ENCODE data around the gene CPXM1. TPM values are rescaled to one million over a fixed set of nuclear protein-coding genes. Genes with fewer than 3 reads are reported as not detected.

CPXM1 gene
- total RNA-seq, 1 donor from 2014 or later: 19.4 TPM

GRCh38 chr20:2748551-2749342 lies 51.7 kb downstream of the CPXM1 start:
- DNase-seq (ENCODE audit: extremely low spot score in 2 of 2): peak; percentile 64 to 81
- intact Hi-C loops (cut with DNase I): no loop called here

GRCh38 chr20:2747676-2748235 lies 52.7 kb downstream of the CPXM1 start:
- Histone ChIP-seq H3K4me1 (peaks cover 23% of the 10 kb centered on the region), H3K36me3 (no peaks in the 10 kb centered on the region), H3K27ac (no peak overlapping the region), H3K9me3 (no peaks in the 10 kb centered on the region), H3K4me3 (no peak overlapping the region), H3K27me3 (no peaks in the 10 kb centered on the region)
- peak; percentile 5 to 46 for DNase-seq (ENCODE audit: extremely low spot score in 2 of 2)
- TF ChIP-seq CTCF (IDR thresholded peaks at IDR 0.05): no peak
- TF ChIP-seq POLR2AphosphoS5 (IDR thresholded peaks at IDR 0.05; ENCODE audit: insufficient read depth in 1 of 2, low read depth in 1 of 2): no peak
- TF ChIP-seq POLR2A (IDR thresholded peaks at IDR 0.05): no peak
- intact Hi-C loops (cut with DNase I): no loop called here

More at GRCh38 chr20:2748551-2749342, 51.7 kb downstream of the CPXM1 start:
- H3K27me3 ChIP-seq: no peaks in the 10 kb centered on the region
- H3K9me3 ChIP-seq: no peaks in the 10 kb centered on the region
- H3K36me3 ChIP-seq: no peaks in the 10 kb centered on the region
- no peak overlapping the region for H3K4me3 ChIP-seq
- peaks cover 31% of the 10 kb centered on the region for H3K4me1 ChIP-seq
- TF ChIP-seq CTCF (IDR thresholded peaks at IDR 0.05) (no peak), POLR2A (IDR thresholded peaks at IDR 0.05) (no peak), POLR2AphosphoS5 (IDR thresholded peaks at IDR 0.05; ENCODE audit: insufficient read depth in 1 of 2, low read depth in 1 of 2) (no peak)
- no peak overlapping the region for H3K27ac ChIP-seq

- no peaks in the 10 kb centered on the region for H3K36me3 ChIP-seq
- peaks cover 14% of the 10 kb centered on the region for H3K4me1 ChIP-seq
- no peak overlapping the region for H3K4me3 ChIP-seq
- peak in 1 of 2 donors; percentile 72 for DNase-seq (ENCODE audit: extremely low spot score in 2 of 2)
- intact Hi-C loops (cut with DNase I): no loop called here
- H3K27ac ChIP-seq: no peak overlapping the region
- TF ChIP-seq POLR2AphosphoS5 (IDR thresholded peaks at IDR 0.05; ENCODE audit: insufficient read depth in 1 of 2, low read depth in 1 of 2) (no peak), POLR2A (IDR thresholded peaks at IDR 0.05) (no peak), CTCF (IDR thresholded peaks at IDR 0.05) (no peak)
- no peaks in the 10 kb centered on the region for H3K27me3 ChIP-seq
- H3K9me3 ChIP-seq: no peaks in the 10 kb centered on the region
Observed at GRCh38 chr20:2746636-2747265, 53.7 kb downstream of the CPXM1 start.

- no peaks in the 10 kb centered on the region for H3K36me3 ChIP-seq
- intact Hi-C loops (cut with DNase I): no loop called here
- peak; percentile 43 to 78 for DNase-seq (ENCODE audit: extremely low spot score in 2 of 2)
- no peak overlapping the region for H3K4me3 ChIP-seq
- no peak for TF ChIP-seq POLR2AphosphoS5 (IDR thresholded peaks at IDR 0.05; ENCODE audit: insufficient read depth in 1 of 2, low read depth in 1 of 2)
- TF ChIP-seq CTCF (IDR thresholded peaks at IDR 0.05): no peak
- TF ChIP-seq POLR2A (IDR thresholded peaks at IDR 0.05): no peak
- no peaks in the 10 kb centered on the region for H3K27me3 ChIP-seq
- peaks cover 7% of the 10 kb centered on the region for H3K4me1 ChIP-seq
- H3K27ac ChIP-seq: no peak overlapping the region
- H3K9me3 ChIP-seq: no peaks in the 10 kb centered on the region
Observed at GRCh38 chr20:2745936-2746635, 54.3 kb downstream of the CPXM1 start.

Measured in vagina (tissue), 2 donors.